Keratinocyte (primary cell): ENCODE measurements around the gene AUH. TPM values are rescaled to one million over a fixed set of nuclear protein-coding genes. Genes with fewer than 3 reads are reported as not detected.

Experiments
- DNase-seq: peaks from one replicate; pipeline ENCODE4 v3.0.0-alpha.2; 2011; ENCODE audit warnings: low read depth, missing footprints, low spot score
- FAIRE-seq: peaks from 2 replicates; lab custom pipeline; 2011; peaks lifted over from hg19 to GRCh38; lab: Jason Lieb, UNC
- H2AFZ ChIP-seq: 2 replicates; pipeline ENCODE4 v1.6.0; 2012; ENCODE audit warnings: low read length, control low read depth, inconsistent platforms; ENCODE audit not compliant: control insufficient read depth
- H3K27ac ChIP-seq: 2 replicates; pipeline ENCODE4 v1.5.1; 2011; ENCODE audit warnings: low read length; ENCODE audit not compliant: control insufficient read depth, insufficient read depth
- H3K27me3 ChIP-seq: 3 replicates; pipeline ENCODE4 v1.6.0; 2011; ENCODE audit warnings: low read length; ENCODE audit not compliant: control insufficient read depth, insufficient read depth; ENCODE audit errors: extremely low read depth
- H3K36me3 ChIP-seq, 2 experiments: 2 replicates in 1 of 2; 3 replicates in 1 of 2; pipeline ENCODE4 v1.5.1; 2011; ENCODE audit warnings: low read length in 2 of 2, mild to moderate bottlenecking in 1 of 2; ENCODE audit not compliant: control insufficient read depth in 2 of 2, insufficient read depth in 2 of 2; ENCODE audit errors: extremely low read depth in 1 of 2
- H3K4me1 ChIP-seq: 3 replicates; pipeline ENCODE4 v1.5.1; 2011; ENCODE audit warnings: low read length; ENCODE audit not compliant: control insufficient read depth, insufficient read depth; ENCODE audit errors: extremely low read depth
- H3K4me2 ChIP-seq: 3 replicates; pipeline ENCODE4 v1.6.0; 2011; ENCODE audit warnings: low read depth, low read length; ENCODE audit not compliant: control insufficient read depth, insufficient read depth; ENCODE audit errors: extremely low read depth
- H3K4me3 ChIP-seq, 3 experiments: fragments of 200-600 bp in 1 of 3; sonication (generic) in 1 of 3; 2 replicates in 2 of 3; 3 replicates in 1 of 3; pipeline ENCODE4 v1.5.1; 2011 to 2016; ENCODE audit warnings: low read length in 3 of 3, mild to moderate bottlenecking in 3 of 3, control low read depth in 2 of 3, inconsistent platforms in 1 of 3, low read depth in 1 of 3, mixed read lengths in 1 of 3, mixed run types in 1 of 3, moderate library complexity in 1 of 3; ENCODE audit not compliant: control insufficient read depth in 2 of 3, insufficient read depth in 2 of 3; ENCODE audit errors: extremely low read depth in 1 of 3
- H3K79me2 ChIP-seq: 2 replicates; pipeline ENCODE4 v1.6.0; 2012; ENCODE audit warnings: low read length; ENCODE audit not compliant: control insufficient read depth, insufficient read depth
- H3K9ac ChIP-seq: 3 replicates; pipeline ENCODE4 v1.6.0; 2011; ENCODE audit warnings: low read length; ENCODE audit not compliant: control insufficient read depth, insufficient read depth; ENCODE audit errors: extremely low read depth
- H3K9me1 ChIP-seq: 3 replicates; pipeline ENCODE4 v1.6.0; 2011; ENCODE audit warnings: low read length; ENCODE audit not compliant: control insufficient read depth, insufficient read depth; ENCODE audit errors: extremely low read depth
- H3K9me3 ChIP-seq: 2 replicates; pipeline ENCODE4 v1.5.1; 2012; ENCODE audit warnings: low read depth, low read length; ENCODE audit not compliant: control insufficient read depth
- H4K20me1 ChIP-seq: 3 replicates; pipeline ENCODE4 v1.6.0; 2011; ENCODE audit warnings: low read length; ENCODE audit not compliant: control insufficient read depth, insufficient read depth; ENCODE audit errors: extremely low read depth
- CTCF ChIP-seq, 3 experiments: IDR thresholded peaks in 1 of 3; conservative IDR thresholded peaks in 1 of 3; optimal IDR thresholded peaks in 1 of 3; 2 replicates in 2 of 3; 3 replicates in 1 of 3; pipeline versions ENCODE3 to v1.5.1; 2011; ENCODE audit warnings: low read length in 3 of 3, mild to moderate bottlenecking in 3 of 3, moderate library complexity in 2 of 3, control low read depth in 1 of 3, inconsistent platforms in 1 of 3; ENCODE audit not compliant: insufficient read depth in 2 of 3; ENCODE audit errors: extremely low read depth in 1 of 3
- EZH2 ChIP-seq: IDR thresholded peaks from one replicate; pipeline ENCODE4 v1.6.1; 2012; ENCODE audit warnings: inconsistent platforms, mild to moderate bottlenecking, low read length, moderate library complexity
- dilution Hi-C: fragments of 300-500 bp; cut with MboI; formaldehyde crosslinking; loops from one replicate; pipeline ENCODE4 v1.7.0; 2020; ENCODE audit warnings: low sequenced_read_pairs; ENCODE audit not compliant: extremely low pct_ligation_motif_present
- polyA plus RNA-seq, 5 experiments: library from polyadenylated mRNA; depleted of rRNA in 3 of 5; stranded (reverse) in 3 of 5; stranded (forward) in 1 of 5; unstranded in 1 of 5; fragments of >200 nt; gene quantifications; 1 replicate in 1 of 5; 2 replicates in 3 of 5; 3 replicates in 1 of 5; pipeline versions ENCODE4 v1.2.1 to v1.2.3, GENCODE V29; 2011 to 2012; ENCODE audit warnings: missing spikeins in 2 of 5, low read depth in 1 of 5, low replicate concordance in 1 of 5

Gene AUH
- polyA plus RNA-seq, 1 donor (not counting 4 experiments of a cell fraction or from before 2014, with no cell fraction given) = 5.5 TPM

- H3K9me1 ChIP-seq = no peaks in the 10 kb centered on the region
- no peaks in the 10 kb centered on the region for H3K79me2 ChIP-seq
- DNase-seq (no peak), FAIRE-seq (no peak)
- H3K36me3 ChIP-seq = no peaks in the 10 kb centered on the region
- H3K27me3 ChIP-seq = peaks cover 4% of the 10 kb centered on the region
- H3K4me1 ChIP-seq = peaks cover 27% of the 10 kb centered on the region
- no peaks in the 10 kb centered on the region for H3K9me3 ChIP-seq
- H3K4me2 ChIP-seq = no peak overlapping the region
- H2AFZ ChIP-seq = no peak overlapping the region
- TF ChIP-seq EZH2 = no peak
- dilution Hi-C loops = no loop called here
- no peak overlapping the region for H3K4me3 ChIP-seq
- no peaks in the 10 kb centered on the region for H4K20me1 ChIP-seq
- H3K9ac ChIP-seq = no peak overlapping the region
- H3K27ac ChIP-seq = no peak overlapping the region
Observed at GRCh38 chr9:91192381-91193086, 169.2 kb downstream of the AUH start.

DNA sequence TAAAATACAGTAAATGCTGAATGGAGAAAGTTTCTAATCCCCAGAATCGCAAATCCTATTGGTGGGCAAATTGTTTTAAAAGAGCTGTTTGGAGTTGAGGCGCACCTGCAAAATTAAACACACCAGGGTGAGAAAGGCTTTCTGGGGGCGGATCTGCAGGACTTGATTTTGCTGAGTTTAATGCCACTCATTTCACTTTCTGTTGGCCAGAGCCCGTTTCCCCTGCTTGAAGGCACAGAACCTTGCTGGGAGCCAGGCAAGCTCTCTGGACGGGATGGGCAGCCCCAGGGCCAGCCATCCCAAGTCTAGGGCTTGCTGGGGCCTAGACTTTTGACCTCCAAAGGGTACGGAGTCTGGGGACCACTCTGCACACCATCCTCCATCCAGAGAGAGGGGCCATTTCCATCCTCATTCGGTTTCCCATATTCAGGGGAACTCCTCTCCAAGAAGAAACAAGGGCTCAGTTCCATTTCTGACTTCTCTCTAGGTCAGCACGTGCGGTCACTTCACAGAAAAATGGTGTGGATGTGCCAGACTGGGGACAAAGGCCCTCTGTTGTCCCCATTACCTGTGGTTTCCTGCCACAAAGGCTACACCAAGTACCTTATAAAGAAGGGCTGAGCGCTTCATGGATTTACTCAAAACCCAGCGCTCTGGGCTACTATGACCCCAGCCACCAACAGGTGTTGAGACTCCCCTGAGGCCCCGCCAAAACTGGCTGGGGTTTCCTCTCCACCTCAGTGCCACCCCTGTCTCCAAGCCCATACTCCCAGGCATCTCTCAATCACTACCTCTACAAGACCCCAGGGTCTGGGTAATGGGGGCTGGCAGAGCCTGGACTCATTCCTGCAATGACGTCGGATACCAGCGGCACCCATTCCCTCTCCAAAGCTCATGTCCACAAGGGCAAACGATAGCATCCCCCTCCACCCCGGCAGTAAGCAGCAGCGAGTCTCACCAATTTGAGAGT, 170.0 kb downstream of the AUH start:
- H3K4me2 ChIP-seq = no peak overlapping the region

More for the DNA sequence above, 170.0 kb downstream of the AUH start:
- Histone ChIP-seq H3K79me2 (no peaks in the 10 kb centered on the region), H2AFZ (no peak overlapping the region), H3K9me1 (no peaks in the 10 kb centered on the region), H3K27ac (no peak overlapping the region), H3K27me3 (peaks cover 4% of the 10 kb centered on the region), H3K36me3 (no peaks in the 10 kb centered on the region), H3K4me1 (peaks cover 24% of the 10 kb centered on the region), H4K20me1 (no peaks in the 10 kb centered on the region), H3K9me3 (no peaks in the 10 kb centered on the region), H3K9ac (no peak overlapping the region), H3K4me3 (no peak overlapping the region)
- dilution Hi-C loops = no loop called here
- FAIRE-seq = no peak
- DNase-seq = no peak
- TF ChIP-seq CTCF (optimal IDR thresholded peaks at IDR 0.05 in 1 of 3, IDR thresholded peaks at IDR 0.05 in 1 of 3, conservative IDR thresholded peaks at IDR 0.05 in 1 of 3; ENCODE audit: extremely low read depth in 1 of 3, insufficient read depth in 2 of 3, low read length in 3 of 3) (no peak), EZH2 (no peak)
